ENCODE results near the gene ATF6B. TPM values are rescaled to one million over a fixed set of nuclear protein-coding genes. Genes with fewer than 3 reads are reported as not detected.
"Not testable (repeated sequence)": the region's sequence is repeated elsewhere in the genome, so short reads cannot be mapped to it uniquely, and the experiment has no call there.

Gene ATF6B
- total RNA-seq, 1 donor from 2014 or later: 40.8 TPM

DNA sequence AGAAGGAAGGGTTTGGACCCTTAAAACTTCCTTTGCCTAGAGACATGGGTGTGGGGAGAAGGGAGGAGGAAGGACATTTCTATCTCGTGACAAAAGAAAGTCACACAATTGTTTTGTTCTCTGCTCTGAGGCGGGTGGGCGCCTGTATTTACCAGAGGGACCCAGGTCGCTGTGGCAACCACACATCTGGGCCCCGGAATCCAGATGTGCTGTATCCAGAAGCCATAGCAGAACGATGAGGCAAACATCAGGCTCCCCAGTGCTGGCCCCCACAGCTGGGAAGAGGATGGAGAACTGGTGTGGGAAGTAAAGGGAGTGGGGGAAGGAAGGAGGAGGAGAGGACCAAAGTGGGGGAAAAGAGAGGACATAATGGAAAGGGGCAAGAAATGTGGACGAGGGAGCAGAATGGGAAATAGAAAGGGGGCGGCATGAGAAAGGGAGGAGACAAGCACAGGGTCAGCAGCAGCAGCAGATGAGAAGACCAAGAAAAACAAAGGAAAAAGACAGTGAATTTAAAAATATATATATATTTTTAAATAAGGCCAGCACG, 15.5 kb downstream of the ATF6B start:
- intact Hi-C loops (cut with DNase I): no loop called here
- no peak for DNase-seq (ENCODE audit: low spot score)

DNA sequence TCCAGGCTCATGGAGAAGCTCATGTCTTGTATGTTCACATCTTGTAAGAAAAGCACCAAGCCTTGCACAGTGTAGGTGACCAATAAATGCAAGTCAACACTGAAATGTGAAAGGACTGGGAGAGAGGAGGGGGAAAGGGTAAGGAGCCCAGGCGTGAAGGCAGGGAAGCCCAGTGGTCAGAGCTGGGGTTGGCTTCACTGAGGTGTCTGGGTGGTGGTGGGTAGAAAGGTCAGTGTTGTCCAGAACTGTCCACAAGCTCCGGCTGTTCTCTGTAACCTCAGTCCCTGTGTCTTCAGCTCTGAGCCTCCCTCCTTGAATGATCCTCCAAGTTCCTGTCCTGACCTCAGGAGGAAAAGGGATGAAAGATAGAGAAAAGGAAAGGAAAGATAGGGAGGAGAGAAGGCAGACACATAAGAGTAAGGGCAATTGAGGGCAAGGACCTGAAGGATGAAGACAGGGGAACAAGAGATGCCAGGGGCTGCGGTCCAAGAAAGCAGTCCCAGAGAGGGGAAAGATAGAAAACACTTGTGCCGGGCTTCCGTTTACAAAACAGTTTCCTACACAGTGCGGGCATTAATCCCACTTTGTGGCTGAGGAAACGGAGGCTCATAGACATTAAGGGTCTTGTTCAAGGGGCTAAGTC, 16.5 kb downstream of the ATF6B start:
- DNase-seq (ENCODE audit: low spot score): no peak
- intact Hi-C loops (cut with DNase I): no loop called here

DNA sequence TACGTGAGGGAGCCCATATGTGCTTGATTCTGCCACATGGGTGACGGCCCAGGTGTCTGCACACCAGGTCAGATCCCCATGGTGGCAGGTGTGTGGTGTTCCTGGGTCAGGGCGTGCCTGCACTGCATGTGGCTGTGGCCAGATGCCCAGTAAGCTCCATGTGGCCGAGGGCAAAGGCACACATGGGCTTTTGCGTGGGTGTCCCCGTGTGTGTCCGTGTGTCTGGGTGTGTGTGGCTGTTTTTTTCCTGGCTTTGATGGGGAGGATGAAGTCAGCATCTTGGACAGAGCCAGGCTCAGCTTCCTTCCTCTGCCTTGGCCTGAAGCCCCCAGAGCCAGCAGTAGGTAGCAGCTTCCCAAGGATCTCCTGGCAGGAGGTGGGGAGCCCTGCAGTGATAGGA, 17.4 kb downstream of the ATF6B start:
- intact Hi-C loops (cut with DNase I): no loop called here
- no peak for DNase-seq (ENCODE audit: low spot score)

DNA sequence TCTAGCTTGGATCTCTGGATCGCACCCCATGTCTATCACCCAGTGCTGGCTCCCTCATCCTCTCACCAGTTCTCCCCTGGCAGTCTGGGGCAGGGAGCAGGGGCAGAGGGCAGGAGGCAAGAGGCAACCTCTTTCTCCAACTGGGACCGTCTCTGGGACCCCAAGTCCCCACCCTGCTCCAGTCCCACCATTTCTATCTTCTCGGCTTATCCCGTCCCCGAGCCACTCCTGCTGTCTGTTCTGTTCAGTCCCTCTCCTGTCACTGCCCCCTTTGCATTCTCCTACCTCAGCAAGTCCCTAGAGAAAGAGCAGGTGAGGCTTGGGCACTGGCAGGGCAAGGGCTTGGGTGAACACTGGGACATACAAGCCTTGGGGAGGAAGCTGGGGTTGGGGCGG, 18.3 kb downstream of the ATF6B start:
- intact Hi-C loops (cut with DNase I): loop anchor here (2.0 kb wide), 1 partner anchor 63 kb away; no protein-coding TSS in a partner anchor
- no peak for DNase-seq (ENCODE audit: low spot score)

DNA sequence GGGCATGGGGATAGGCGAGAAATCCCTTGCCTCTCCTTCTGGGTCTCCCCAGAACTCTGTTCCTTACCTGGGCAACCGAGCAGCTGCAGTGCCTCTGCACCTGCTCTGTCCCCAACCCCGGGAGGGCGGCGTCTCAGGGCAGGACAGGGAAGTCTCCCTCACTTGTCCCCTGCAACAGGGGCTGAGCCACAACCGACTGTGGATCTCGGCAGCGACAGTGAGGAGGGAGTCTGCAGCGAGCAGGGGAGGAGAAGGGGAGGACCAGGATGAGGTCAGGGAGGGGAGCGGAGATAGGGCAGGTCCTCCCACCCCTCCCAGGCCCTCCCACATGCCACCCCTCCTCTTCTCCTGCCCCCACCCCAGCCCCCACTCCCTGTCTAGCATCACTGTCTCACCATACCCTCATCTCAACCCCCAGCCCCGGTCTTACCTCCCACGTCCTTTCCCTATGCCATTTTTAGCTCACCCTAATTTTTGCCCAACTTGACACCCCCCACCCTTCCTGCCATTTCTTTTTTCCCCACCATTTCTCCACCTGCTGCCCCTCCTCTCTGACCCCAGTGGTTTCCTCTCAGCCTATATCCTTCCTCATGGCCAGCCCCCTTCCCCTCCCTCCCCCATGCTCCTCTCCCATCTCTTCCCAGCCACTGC, 18.8 kb downstream of the ATF6B start, which contains the start of gene TNXB:
Gene TNXB, minus strand, starts transcription at position 225 of the 651 bp plus-strand sequence. CDS start 11,140 bp downstream, outside the sequence.
- DNase-seq (ENCODE audit: low spot score): no peak
- intact Hi-C loops (cut with DNase I): loop anchor here (2.0 kb wide), 1 partner anchor 62 kb away; no protein-coding TSS in a partner anchor

DNA sequence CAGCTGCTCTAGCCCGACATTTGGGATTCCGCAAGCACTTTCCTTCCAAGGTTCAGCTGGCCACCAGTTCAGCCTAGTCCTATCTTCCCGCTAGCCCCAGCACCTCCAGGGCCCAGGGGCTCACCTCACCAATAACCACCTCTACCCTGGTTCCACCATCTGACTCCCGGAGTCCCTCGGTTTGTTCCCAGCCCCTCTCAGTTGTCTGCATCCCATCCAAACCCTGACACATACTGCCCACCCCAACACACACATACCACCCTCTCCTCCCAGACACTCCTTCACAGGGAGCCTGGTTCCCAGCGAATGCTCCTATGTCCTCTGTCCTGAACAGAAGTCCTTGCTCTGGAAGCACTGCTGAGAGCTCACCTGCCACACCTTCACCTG, 19.3 kb downstream of the ATF6B start:
- intact Hi-C loops (cut with DNase I): loop anchor here (2.0 kb wide), 1 partner anchor 62 kb away; no protein-coding TSS in a partner anchor

DNA sequence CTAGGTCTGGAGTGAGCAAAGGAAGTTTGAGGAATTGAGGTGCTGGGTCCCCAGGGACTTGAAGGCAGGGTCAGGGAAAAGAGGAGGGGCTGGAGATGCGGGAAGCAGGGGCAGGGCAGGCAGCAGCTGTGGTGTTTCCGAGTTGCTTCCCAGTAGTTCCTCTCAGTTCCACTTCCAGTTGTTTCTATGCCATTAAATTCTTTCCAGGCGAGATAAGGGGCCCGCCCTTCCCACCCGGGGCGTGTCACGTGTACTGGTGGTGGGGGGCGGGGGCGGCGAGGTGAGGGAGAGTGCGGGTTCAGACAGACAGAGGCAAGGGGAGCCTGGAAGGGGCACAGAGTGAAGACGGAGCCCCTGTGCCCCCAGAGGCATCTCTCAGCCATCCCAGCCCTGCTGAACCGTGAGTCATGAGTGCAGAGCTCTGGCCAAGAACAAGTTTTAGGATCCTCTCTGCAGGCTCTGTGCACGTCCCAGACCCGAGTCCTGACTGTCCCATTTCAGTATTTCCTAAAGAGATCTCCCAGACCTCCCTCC, 19.9 kb downstream of the ATF6B start:
- peak; percentile 79 for DNase-seq (ENCODE audit: low spot score)
- intact Hi-C loops (cut with DNase I): loop anchor here (2.0 kb wide), 1 partner anchor 61 kb away; no protein-coding TSS in a partner anchor

More for the DNA sequence above, 19.3 kb downstream of the ATF6B start:
- no peak for DNase-seq (ENCODE audit: low spot score)

DNA sequence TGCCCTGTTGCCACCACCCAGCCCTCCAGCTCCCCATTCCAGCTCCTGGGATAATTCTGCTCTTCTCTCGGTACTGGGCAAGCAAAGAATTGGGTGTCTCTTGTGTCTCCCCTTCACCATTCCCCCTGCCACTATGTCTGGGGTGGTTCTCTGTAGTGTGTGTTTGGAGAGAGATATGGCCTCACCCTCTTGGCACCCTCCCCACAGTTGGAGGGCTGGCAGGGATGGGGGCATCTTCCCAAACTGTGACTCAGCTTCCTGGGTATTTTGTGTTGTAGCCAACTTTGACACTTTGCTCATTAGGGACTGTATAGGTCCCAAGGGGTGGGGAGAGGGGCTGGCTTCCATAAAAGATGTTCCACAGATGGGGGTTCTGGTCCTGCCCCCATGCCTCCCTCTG, 20.6 kb downstream of the ATF6B start:
- intact Hi-C loops (cut with DNase I): no loop called here
- no peak for DNase-seq (ENCODE audit: low spot score)

DNA sequence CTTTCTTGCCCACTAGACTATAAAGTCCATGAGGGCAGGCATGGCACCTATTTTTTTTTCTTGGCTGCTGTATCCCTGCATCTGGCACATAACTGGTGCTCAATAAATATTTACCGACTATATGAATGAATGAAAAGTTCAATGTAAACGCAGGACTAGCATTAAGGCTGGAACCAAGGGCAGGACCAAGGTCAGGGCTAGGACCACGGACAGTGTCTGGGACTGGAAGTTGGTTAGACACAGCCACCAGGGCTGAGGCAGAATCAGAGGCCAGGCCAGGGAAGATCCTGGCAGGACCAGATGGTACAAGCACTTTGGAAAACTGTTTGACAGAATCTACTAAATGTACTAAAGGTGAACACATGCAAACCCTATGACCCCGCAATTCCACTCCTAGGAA, 22.6 kb downstream of the ATF6B start:
- intact Hi-C loops (cut with DNase I): no loop called here
- DNase-seq (ENCODE audit: low spot score): no peak

DNA sequence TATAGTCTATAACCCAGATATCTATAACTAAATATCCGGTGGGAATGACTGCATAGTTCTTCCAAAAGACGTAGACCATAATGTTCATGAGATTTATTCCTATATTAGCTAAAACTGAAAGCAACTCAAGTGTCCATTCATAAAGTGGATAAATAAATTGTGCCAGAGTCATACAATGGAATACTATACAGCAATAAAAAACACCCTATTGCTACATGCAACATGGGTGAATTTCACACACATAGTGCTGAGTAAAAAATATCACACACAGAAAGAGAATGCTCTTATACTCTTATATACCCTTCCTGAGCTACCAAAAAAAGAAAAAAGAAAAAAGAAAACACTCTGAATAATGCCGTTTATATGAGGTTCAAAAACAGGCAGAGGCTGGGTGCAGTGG, 25.8 kb downstream of the ATF6B start:
- intact Hi-C loops (cut with DNase I): no loop called here
- no peak for DNase-seq (ENCODE audit: low spot score)

DNA sequence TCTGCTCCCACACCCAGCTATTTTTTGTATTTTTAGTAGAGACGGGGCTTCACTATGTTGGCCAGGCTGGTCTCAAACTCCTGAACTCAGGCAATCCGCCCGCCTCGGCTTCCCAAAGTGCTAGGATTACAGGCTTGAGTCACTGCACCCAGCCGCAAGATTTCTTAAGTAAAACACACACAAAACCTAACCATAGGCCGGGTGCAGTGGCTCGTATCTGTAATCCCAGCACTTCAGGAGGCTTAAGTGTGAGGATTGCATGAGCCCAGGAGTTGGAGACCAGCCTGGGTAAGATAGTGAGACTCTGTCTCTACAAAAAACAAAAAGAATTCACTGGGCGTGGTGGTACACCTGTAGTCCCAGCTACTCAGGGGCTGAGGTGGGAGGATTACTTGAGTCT, 27.8 kb downstream of the ATF6B start:
- DNase-seq (ENCODE audit: low spot score); intact Hi-C loops (cut with DNase I): not testable (repeated sequence)

DNA sequence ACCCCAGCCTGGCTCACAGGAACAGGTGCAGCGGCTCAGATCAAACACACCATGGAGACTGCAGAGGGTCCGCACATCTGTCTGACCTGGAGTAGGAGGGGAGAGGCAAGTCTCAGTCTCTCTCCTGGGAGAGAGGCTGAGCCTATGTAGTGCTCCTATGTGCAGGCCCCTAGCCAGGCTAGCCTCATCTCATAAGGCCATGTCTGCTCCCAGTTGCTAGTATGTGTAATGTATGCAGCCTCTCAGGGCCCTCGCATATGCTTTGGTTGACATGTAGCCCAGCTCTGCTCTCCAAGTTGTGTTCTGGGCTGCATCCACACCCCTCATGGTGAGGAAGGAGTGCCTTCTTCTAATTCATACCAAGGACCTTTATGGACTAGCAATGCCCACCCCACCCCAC, 30.7 kb downstream of the ATF6B start:
- no peak for DNase-seq (ENCODE audit: low spot score)
- intact Hi-C loops (cut with DNase I): no loop called here

DNA sequence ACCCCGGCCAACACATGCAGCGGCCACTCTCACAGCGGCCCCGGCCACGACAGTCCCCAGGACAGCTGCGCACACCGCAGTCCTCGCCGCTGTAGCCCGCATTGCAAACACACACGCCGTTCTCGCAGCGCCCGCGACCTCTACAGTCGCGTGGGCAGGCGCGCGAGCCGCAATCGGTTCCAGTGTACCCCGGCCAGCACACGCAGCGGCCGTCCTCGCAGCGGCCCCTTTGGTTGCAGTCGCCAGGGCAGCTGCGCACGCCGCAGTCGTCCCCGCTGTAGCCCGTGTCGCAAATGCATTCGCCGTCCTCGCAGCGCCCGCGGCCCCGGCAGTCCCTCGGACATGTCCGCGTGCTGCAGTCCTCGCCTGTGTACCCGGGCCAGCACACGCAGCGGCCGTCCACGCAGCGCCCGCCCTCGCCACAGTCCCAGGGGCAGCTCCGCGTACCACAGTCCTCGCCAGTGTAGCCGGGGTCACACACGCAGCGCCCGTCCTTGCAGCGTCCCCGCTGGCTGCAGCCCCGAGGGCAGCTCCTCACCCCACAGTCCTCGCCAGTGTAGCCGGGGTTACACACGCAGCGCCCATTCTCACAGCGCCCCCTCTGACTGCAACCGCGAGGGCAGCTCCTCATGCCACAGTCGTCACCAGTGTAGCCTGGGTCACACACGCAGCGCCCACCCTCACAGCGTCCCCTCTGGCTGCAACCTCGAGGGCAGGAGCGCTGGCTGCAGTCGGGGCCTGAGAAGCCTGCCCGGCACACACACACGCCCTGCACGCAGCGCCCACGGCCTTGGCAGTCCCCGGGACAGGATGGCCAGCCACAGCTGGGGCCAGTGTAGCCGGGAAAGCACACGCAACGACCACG, 31.4 kb downstream of the ATF6B start:
- DNase-seq (ENCODE audit: low spot score): no peak
- intact Hi-C loops (cut with DNase I): no loop called here

DNA sequence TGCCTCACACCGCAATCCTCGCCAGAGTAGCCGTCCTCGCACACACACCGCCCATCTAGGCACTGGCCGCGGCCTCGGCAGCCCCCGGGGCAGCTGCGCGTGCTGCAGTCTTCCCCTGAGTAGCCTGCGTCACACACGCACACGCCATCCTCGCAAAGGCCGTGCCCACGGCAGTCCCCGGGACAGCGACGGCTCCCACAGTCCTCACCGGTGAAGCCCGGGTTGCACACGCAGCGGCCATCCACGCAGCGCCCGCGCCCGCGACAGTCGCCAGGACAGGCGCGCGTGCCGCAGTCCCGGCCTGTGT, 32.0 kb downstream of the ATF6B start:
- DNase-seq (ENCODE audit: low spot score): no peak
- intact Hi-C loops (cut with DNase I): no loop called here

DNA sequence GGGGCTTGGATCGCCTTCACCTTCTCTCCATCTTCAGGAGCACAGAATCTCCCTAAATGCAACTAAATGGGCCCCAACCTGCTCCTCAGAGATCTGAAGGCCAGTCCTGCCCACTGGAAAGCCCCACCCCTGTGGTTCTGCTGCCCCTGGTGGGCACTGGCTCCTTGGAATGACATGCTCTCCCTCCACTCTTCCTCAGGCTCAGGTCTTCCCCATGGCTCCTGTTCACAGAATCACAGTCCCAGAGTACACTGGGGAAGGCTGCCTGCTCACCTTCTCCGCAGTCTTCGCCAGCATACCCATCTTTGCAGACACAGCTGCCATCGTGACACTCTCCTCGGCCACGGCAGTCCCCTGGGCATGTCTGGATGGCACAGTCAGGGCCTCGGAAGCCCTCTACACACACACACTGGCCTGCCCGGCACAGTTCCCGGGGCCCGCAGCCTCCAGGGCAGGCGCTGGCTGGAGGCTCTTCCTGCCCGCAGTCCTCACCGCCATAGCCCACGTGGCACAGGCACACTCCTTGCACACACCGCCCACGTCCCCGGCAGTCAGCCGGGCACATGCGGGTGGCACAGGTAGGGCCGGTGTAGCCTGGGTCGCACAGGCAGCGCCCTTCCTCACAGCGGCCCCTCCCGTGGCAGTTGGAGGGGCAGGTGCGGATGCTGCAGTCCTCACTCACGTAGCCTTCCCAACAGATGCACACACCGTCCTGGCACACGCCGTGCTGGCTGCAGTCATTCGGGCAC, 32.5 kb downstream of the ATF6B start:
- no peak for DNase-seq (ENCODE audit: low spot score)
- intact Hi-C loops (cut with DNase I): no loop called here

DNA sequence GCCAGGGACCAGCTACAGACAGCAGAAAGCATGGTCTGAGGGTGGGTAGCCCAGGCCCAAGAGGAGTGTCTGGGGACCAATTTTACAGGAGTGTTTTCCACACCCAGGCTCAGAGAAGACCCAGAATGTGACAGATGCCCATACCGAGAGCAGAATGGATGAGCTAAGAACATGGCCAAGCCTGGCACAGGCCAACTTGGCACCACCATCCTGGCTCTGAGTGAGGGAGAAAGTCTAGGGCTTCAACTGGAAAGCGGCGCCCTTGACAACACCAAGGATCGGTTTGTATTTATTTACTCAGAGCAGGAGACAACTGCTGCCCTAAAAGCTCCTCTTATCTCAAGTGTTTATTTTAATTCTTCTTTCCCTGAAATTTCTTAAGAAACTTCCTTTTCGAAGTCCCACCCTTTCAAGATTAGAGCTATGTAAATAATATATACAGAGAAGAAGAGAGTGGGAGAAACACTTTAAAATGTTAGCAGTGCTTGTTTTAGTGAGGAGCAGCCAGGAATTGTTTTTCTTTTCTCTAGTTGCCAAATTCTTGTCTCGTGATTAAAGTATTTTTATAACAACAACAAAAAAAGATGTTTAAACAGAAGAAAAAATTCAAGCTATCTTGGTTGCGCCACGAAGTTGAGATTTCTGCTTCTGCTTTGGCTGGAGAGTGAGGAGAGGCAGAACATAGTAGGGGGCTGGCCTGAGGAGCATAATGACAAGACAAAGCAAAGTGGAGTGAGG, 35.1 kb downstream of the ATF6B start:
- no peak for DNase-seq (ENCODE audit: low spot score)
- intact Hi-C loops (cut with DNase I): no loop called here

DNA sequence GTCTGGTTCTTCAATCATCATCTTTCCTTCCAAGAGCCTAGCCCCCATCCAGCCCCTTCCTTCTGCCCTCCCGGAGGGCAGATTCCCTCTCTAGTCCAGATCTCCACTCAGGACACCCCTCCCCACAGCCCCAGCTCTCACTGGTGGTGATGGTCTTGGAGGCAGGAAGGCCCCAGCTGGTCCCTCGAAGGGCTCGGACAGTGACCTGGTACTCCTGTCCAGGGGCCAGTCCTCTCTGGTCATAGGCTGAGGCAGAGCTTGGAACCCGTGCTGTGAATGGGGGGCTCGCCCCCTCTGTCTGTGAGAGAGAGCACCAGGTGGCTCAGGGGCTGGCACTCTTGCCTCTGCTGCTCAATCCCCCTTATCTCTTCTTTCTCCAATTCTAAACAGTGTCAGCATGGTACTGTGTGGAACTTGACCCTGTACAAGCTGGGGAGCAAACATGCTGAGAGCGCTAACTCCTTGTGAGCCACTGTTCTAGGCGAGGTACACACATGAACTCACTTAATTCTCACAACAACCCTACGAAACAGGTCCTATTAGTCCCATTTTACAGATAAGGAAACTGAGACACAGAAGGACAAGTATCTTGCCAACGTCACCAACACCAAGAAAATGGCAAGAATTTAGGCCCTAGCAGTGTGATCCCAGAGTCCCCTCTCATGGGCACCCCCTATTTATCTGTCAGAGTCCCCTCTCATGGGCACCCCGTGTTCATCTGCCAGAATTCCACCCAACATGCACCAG, 38.8 kb downstream of the ATF6B start:
- no peak for DNase-seq (ENCODE audit: low spot score)
- intact Hi-C loops (cut with DNase I): no loop called here

DNA sequence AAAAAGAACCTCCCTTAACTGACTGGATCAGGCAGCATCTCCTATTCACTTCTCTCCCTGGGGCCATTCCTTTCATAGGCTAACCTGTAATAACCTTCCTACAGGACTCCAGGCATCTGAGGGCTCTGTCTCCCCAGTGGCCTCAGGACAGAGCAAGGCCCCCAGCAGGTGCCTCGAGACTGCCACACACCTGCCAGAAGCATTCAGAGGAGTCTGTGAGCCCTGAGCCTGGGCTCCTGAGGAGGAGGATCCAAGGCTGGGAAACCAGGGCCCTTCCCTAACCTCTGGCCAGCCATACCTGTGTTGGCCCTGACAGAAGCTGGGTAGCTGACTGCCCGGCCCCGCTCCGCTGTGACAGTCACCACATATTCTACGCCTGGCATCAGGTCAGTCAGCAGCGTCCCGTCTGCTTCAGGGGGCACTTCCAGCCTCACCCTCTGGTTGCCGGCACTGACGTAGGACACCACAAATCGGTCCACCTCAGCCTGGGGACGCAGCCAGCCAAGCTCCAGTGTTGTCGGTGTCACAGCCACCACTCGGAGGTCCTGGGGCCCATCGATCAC, 39.5 kb downstream of the ATF6B start:
- DNase-seq (ENCODE audit: low spot score): no peak
- intact Hi-C loops (cut with DNase I): no loop called here

Data from cardiac septum (tissue), 1 donor.